Hematopoietic multipotent progenitor cell (in vitro differentiated cells): Measurements from ENCODE around the gene SLC6A19. TPM values are rescaled to one million over a fixed set of nuclear protein-coding genes. Genes with fewer than 3 reads are reported as not detected.
"Not testable (repeated sequence)": the region's sequence is repeated elsewhere in the genome, so short reads cannot be mapped to it uniquely, and the experiment has no call there.

Experiments
- DNase-seq, 3 donors: peaks; one replicate each; pipeline ENCODE4 v3.0.0-alpha.2; 2011 to 2015; ENCODE audit warnings: low read depth in 2 of 3, low spot score in 2 of 3
- total RNA-seq: library from RNA; depleted of rRNA; stranded (reverse); fragments of >200 nt; gene quantifications from one replicate; pipeline ENCODE4 v1.2.3, GENCODE V29; 2012

SLC6A19 gene
- under 0.01 TPM for total RNA-seq

- DNase-seq, result no peak
These were observed at the start of gene SLC6A19 for GRCh38 chr5:1201327-1202025. SLC6A19 (plus strand) TSS chr5:1201595; CDS start chr5:1201651, 56 bp downstream.

DNA sequence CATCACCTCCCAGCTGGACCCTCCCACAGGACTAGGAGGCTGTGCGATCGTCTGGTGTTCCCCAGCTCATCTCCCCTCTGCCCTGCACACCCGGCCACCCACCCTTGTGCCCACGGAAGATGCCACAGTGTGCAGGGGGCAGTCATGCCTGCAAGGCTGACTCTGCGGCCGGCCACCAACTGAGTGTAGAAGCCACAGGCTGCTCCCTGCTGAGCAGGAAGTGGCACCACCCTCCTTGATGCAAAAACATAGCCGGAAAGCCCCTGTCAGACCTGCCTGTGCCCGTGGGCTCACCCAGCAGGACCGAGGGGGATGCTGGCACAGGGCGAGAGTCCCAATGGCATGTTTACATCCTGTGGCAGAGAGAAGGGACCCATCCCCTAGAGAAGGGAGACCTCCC, 49.2 kb upstream of the SLC6A19 start:
- DNase-seq, result no peak

GRCh38 chr5:1152771-1153282, 48.6 kb upstream of the SLC6A19 start:
- no peak for DNase-seq

GRCh38 chr5:1153428-1153827, 48.0 kb upstream of the SLC6A19 start:
- DNase-seq, result no peak

DNA sequence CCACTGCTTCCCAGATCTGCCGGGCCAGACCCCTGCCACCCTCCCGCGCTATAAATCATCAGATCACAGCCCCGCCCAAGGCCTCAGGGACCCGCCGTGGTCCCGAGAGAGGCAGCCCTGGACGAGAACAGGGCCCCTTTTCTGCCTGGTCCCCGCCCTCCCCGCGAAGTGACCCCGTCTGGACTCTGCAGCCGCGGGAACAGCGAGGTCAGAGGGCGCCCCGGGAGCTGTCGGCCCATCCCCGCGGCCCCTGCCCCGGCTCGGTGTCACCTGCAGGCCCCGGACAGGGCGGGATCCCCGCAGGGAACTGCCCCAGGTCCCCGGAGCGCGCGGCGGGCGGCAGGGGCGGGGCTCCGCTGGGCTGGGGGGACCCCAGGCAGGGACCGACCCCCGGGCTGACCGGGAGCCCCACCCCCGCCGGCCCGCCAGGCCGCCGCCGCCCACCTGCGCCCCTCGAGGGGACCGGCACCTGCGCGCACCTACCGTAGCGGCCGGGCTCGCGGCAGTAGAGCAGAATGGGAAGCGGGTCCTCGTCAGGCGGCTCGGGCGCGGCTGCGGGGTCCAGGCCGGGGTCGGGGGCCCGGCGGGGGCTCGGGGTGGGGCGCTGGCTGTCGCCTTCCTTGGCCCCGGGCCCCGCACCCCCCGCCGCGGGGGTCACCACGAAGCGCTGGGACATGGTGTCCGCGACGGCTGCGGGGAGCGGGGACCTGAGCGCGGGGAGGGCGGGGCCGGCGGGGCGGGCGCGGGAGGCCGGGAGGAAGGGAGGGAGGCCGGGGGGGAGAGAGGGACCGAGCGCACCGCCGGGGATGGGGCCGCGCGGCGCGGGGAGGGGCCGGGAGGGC, 46.0 kb upstream of the SLC6A19 start:
- DNase-seq, result no peak

GRCh38 chr5:1156033-1156753, 45.2 kb upstream of the SLC6A19 start:
- no peak for DNase-seq

DNA sequence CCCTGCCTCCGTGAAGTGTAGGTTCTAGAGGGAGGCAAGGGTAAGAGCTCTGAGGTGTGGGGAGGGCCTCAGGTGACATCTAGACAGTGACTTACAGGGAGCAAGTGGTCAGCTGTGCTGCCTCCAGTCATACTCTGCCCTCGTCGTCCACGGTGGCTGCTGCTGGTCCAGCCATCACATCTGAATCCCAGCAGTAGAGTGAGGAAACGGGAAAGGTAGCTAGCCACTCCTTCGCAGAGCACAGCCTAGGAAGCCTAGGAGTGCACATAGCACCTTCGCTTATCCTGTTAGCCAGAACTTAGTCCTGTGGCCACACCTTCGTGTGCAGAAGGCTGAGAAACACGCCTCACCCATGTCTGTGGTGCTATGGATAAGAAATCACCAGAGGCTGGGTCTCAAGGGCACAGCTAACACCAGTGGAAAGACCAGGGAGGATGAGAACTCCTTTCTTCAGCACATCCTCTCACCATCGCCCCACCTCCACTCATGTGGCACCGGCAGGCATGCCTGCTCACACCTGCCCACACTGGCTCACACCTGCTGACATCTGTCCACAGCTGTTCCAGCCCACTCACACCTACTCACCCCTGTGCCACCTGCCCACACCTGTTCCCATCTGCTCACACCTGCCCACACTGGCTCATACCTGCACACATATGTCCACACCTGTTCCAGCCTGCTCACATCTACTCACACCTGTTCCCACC, 44.5 kb upstream of the SLC6A19 start:
- DNase-seq, result no peak

DNA sequence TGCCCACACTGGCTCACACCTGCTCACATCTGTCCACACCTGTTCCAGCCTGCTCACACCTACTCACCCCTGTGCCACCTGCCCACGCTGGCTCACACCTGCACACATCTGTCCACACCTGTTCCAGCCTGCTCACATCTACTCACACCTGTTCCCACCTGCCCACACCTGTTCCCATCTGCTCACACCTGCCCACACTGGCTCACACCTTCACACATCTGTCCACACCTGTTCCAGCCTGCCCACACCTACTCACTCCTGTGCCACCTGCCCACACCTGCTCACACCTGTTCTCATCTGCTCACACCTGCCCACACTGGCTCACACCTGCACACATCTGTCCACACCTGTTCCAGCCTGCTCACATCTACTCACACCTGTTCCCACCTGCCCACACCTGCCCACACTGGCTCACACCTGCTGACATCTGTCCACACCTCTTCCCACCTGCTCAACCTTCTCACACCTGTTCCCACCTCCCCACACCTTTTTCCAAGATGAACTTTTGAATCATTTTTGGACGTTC, 43.9 kb upstream of the SLC6A19 start:
- DNase-seq, result not testable (repeated sequence)

DNA sequence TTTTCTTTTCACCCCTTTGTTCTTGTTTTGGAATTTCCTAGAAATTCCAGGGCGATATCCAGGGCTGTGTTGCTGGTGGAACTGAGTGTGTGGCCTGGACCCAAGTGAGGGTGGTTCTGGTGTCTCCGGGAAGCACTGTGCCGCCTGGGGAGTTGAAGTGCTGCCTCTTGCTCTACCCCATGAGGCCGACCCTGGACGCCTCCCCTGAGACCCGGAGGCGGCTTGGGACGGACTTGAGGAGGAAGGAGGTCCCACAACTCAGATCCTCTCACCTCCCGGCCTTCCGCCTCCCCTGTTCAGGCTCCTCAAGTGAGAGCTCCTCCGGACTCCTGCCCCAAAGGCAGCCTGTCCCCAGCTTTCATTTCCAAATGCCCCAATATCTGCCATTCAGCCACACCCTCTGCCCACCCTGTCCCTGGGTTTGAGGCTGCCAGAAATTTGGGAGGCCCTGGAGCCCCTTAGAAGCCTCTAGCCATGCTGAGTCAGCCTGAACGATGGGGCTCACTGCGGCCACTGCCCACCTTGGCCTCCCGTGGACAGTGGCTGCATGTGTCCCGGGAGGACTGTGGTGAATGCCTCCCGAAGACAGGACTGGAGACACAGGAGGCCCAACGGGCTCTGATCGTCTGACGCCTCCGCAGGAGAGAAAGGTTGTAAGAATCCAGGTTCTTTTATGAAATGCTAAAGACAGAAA, 42.6 kb upstream of the SLC6A19 start:
- no peak for DNase-seq

DNA sequence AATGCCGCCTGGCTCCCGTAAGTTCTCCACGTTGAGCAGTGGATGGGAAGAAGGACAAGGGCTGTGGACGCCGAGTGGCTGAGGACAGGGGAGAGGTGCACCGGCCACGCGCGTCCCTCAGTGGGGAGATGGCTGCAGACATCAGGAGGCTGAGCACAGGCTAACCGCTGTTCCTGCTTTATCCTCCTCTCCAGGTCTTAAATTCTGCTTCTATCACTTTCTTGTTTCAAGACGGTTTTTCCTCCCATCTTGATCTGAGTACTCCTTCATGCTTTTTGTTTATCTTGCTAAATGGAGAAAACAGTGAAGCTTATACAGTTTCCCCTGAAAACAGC, 42.1 kb upstream of the SLC6A19 start:
- DNase-seq, result no peak

GRCh38 chr5:1159774-1160406, 41.5 kb upstream of the SLC6A19 start:
- no peak for DNase-seq

GRCh38 chr5:1161108-1161832, 40.1 kb upstream of the SLC6A19 start:
- DNase-seq, result no peak

GRCh38 chr5:1161833-1162229, 39.6 kb upstream of the SLC6A19 start:
- DNase-seq, result no peak

GRCh38 chr5:1162276-1162675, 39.1 kb upstream of the SLC6A19 start:
- no peak for DNase-seq

GRCh38 chr5:1162751-1163150, 38.6 kb upstream of the SLC6A19 start:
- peak in 1 of 3 donors; percentile 60 for DNase-seq

- DNase-seq, result no peak
These were observed 38.0 kb upstream of the SLC6A19 start for GRCh38 chr5:1163366-1163765.

DNA sequence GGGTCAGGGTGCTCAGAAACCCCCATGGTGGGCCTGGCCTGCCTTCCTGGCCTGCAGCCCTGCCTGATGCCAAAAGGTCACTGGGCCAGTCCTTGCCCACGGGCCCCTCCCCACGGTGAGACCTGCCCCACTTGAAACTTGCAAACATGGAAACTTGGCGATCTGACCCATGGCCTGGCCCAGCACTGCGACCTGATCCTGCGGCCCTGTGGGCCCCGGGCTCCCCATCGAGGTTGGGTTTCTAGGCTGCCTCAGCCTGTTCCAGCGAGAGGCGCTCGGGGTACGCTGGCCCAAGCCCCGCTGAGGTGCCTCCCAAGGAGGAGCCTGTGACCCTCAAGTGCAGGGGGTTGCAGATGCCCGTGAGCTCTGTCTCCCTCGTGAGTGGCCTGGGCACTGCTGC, 37.5 kb upstream of the SLC6A19 start:
- no peak for DNase-seq

DNA sequence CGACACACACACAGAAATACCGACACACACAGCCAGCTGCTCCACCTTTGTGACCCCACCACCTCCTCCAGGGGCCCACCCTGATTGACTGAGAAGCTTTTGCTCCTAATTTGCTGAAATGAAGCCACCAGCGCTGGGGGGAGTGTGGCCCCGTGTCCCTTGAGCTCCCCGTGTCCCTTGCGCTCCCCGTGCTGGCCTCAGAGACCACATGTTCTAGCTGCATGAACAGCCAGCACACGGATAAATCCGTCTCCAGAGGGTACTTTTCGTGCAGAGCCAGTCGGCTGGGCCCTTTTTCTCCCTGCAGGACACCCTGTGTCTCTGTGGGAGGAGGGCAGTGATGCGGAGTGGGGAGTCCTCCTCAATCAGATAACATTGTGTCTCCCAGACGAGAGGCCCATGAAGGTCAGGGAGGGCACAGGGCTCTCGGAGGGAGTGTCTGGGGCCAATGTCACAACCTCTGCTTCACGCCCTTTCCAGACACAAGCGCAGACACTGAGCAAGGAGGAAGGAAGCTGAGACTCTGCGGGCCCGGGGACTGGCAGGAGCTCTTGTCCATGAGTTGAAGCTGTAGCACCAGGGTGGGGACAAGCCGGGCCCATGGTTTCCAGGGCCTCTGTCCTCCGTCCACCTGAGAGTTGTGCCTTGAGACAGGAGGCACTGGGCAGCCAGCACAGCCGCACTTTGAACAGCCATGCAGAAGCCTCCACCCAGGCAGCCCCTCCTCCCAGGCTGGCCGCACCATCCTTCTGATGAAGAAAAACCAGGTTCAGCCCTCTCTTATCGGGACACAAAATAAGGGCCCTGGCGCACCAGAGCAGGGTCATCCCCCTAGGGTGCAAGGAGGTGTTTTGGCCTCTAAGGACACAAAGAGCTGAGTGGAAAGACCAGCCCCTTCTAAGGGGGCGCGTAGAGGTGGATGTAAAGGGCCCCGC, 36.4 kb upstream of the SLC6A19 start:
- no peak for DNase-seq
